Subcutaneous adipose tissue (tissue), 4 donors: Measurements from ENCODE around the gene GREB1L. TPM values are rescaled to one million over a fixed set of nuclear protein-coding genes. Genes with fewer than 3 reads are reported as not detected.

ENCODE experiments used
- CTCF ChIP-seq: fragments of 450-650 bp; IDR thresholded peaks from one replicate; pipeline ENCODE4 v1.5.1; 2016; ENCODE audit warnings: low read depth, mild to moderate bottlenecking, control low read depth, antibody characterized with exemption, moderate library complexity
- total RNA-seq, 4 donors: library from RNA; depleted of rRNA; stranded (reverse); fragments of >200 nt; gene quantifications; one replicate each; pipeline ENCODE4 v1.1.0, GENCODE V29; 2016

The GREB1L gene
- total RNA-seq, 4 donors from 2014 or later: 10.0 to 39.7 (median 26.0) TPM

DNA sequence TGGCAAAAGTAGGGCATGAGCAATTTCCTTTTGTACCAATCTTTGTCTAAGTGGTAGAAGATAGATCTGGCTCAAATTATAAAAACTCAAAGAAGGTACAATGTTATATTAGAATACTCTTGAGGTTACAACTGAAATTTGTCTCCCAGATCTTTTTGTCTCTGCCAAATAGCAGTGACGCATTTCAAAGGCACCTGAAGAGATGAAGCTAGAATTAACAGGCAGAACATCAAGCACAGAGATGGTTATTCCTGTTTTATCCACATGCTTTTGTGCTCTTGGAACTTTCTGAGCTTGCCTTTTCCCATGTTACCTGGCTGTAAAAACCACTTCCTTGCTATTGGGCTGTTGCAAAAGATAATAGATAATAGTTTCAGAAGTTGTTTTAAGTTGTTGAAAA, 74.3 kb downstream of the GREB1L start:
- TF ChIP-seq CTCF: no peak

DNA sequence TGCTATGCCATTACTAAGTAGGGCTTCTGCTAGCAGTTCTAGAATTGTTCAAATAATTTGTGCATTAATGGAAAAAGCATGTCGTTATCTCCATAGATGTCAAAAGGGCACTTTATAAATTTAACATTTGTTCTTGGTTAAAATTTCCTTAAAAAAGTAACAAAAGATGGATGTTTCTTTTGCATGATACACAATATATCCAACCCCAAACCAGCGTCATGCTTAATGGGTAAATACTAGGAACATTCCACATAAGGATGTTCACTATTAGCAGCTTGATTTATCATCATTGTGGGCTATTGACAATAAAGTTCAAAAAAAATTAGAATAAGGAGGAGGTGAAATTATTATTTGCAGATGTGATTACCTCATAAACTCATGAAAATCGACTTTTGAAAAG, 79.7 kb downstream of the GREB1L start:
- TF ChIP-seq CTCF: no peak

DNA sequence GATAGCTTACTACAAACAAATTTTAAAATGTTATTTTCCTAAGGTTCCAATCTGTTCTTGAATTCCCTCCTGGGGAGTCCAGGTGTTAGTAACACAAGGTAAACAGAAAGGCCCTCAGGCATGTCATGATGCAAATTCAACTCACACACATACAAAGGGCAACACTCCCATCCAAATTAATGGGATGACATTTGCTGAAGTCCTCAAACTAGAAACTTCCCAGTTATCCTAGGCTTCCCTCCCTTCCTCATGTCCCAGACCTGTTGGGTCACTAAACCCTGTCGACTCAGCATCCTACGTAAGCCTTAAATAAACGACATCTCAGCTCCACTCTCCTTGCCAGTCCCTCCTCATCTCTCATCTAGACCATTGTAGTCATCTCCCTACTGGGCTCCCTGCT, 85.1 kb downstream of the GREB1L start:
- no peak for TF ChIP-seq CTCF

DNA sequence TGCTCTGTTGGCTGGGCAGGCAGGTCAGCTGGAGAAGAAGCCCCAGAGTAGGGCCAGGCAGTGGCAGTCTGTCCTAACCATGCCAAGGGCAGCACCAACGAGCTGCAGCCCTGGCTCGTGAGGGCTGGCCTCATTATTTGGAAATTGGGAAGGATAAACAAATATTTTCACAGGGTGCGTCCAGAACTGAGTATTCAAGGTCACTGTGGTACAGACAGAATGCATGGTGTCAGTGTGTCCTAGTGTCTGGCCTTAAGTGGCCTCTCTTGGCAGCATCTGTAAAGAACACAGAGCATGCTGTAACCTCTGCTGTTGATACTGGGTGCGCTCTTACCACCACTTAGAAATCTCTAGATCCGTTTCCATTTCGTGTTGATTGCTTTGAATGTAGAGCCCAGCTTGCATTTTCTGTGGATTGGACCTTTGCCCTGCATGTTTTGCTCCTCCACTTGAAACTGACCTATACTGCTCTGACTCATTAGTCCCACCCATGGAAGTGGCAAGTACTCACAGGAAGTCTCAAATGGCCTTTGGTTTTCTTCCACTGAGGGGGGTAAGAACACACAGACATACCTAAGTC, 88.2 kb downstream of the GREB1L start:
- TF ChIP-seq CTCF: no peak

- TF ChIP-seq CTCF: no peak
Measured at GRCh38 chr18:21331065-21331464, 89.0 kb downstream of the GREB1L start.

GRCh38 chr18:21335927-21336488, 94.0 kb downstream of the GREB1L start:
- TF ChIP-seq CTCF: no peak

GRCh38 chr18:21336846-21337245, 94.8 kb downstream of the GREB1L start:
- no peak for TF ChIP-seq CTCF
